Neural crest cell (in vitro differentiated cells): ENCODE measurements around the gene BGN. TPM values are rescaled to one million over a fixed set of nuclear protein-coding genes. Genes with fewer than 3 reads are reported as not detected.

Source experiments
- DNase-seq: peaks from one replicate; pipeline ENCODE4 v3.0.0; 2021; ENCODE audit warnings: low read depth, mixed read lengths, low spot score
- H3K27ac Mint-ChIP-seq: one replicate; pipeline ENCODE4 v1.8.0; 2021; ENCODE audit warnings: mild to moderate bottlenecking, mixed read lengths; ENCODE audit not compliant: unreplicated experiment
- H3K27me3 Mint-ChIP-seq: 2 replicates; pipeline ENCODE4 v1.8.0; 2021; ENCODE audit warnings: low read depth, mild to moderate bottlenecking, mixed read lengths
- H3K36me3 Mint-ChIP-seq: 2 replicates; pipeline ENCODE4 v1.8.0; 2021; ENCODE audit warnings: low read depth, mild to moderate bottlenecking, mixed read lengths
- H3K4me1 Mint-ChIP-seq: 2 replicates; pipeline ENCODE4 v1.8.0; 2021; ENCODE audit warnings: mixed read lengths
- H3K4me3 Mint-ChIP-seq: one replicate; pipeline ENCODE4 v1.8.0; 2021; ENCODE audit warnings: mild to moderate bottlenecking, mixed read lengths
- H3K9me3 Mint-ChIP-seq: 2 replicates; pipeline ENCODE4 v1.8.0; 2021; ENCODE audit warnings: mixed read lengths
- total RNA-seq: library from RNA; stranded (reverse); gene quantifications from 2 replicates; pipeline ENCODE4 v1.2.1, GENCODE V29; 2021
- TF ChIP-seq, protein P1 (sequence below): fragments of 200-600 bp; sonication (generic); conservative IDR thresholded peaks from 2 replicates; pipeline ENCODE4 v1.5.0; 2021; ENCODE audit warnings: antibody characterized with exemption, mild to moderate bottlenecking

BGN gene
- total RNA-seq, 1 donor from 2014 or later: 80.6 TPM

DNA sequence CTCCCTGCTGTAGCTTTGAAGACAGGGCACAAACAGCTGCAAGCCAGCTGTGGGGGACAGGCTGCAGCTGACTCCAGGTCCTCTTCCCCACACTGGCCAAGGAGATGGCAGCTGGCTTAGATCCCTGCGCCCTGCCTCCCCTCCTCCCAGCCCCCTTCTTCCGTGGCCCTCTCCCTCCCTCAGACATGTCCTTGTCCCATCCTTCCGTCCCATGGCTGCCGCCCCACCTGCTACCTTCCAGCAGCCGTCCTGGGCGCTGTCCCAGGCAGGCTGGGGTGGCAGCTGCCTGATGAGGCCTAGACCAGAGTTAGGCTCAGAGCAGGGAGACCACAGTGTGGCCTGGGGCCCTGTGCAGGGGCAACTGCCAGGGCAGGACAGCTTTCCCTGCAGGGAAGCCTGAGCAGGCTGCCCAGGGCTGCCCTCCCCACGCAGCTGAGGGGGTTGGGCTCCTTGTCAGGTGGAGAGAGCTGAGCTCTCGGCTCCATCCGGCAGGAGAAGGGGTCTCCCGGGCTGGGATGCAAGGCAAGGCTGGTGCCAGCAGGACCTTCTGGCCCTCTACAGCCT lies 3.3 kb upstream of the BGN start:
- Mint-ChIP-seq H3K4me1 (peaks cover 5% of the 10 kb centered on the region), H3K36me3 (no peaks in the 10 kb centered on the region), H3K4me3 (no peak overlapping the region), H3K27me3 (no peaks in the 10 kb centered on the region), H3K9me3 (no peaks in the 10 kb centered on the region), H3K27ac (no peak overlapping the region)
- TF ChIP-seq, protein P1, sequence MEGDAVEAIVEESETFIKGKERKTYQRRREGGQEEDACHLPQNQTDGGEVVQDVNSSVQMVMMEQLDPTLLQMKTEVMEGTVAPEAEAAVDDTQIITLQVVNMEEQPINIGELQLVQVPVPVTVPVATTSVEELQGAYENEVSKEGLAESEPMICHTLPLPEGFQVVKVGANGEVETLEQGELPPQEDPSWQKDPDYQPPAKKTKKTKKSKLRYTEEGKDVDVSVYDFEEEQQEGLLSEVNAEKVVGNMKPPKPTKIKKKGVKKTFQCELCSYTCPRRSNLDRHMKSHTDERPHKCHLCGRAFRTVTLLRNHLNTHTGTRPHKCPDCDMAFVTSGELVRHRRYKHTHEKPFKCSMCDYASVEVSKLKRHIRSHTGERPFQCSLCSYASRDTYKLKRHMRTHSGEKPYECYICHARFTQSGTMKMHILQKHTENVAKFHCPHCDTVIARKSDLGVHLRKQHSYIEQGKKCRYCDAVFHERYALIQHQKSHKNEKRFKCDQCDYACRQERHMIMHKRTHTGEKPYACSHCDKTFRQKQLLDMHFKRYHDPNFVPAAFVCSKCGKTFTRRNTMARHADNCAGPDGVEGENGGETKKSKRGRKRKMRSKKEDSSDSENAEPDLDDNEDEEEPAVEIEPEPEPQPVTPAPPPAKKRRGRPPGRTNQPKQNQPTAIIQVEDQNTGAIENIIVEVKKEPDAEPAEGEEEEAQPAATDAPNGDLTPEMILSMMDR: no peak
- DNase-seq: no peak

DNA sequence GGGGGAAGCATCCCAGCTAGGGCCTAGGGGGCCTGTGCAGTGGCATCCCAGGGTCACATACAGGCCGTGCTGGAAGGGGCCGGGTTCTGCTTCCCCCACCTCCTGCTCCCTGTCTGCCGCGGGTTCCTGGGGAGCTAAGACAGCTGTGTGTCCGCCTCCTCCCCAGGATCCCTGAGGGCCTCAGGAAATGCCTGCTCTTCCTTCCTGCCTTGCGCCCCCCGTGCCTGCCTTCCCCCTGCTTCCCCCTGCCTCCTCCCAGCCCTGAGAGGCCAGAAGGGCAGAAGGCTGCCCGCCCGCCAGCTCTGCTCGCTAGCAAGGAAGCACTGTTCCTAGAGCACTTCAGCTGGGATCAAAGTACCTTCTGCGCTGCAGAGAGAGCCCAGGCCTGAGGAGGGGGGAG lies 2.9 kb upstream of the BGN start:
- TF ChIP-seq, protein P1: no peak
- H3K9me3 Mint-ChIP-seq: no peaks in the 10 kb centered on the region
- H3K4me1 Mint-ChIP-seq: peaks cover 5% of the 10 kb centered on the region
- H3K36me3 Mint-ChIP-seq: no peaks in the 10 kb centered on the region
- H3K4me3 Mint-ChIP-seq: no peak overlapping the region
- no peaks in the 10 kb centered on the region for H3K27me3 Mint-ChIP-seq
- H3K27ac Mint-ChIP-seq: no peak overlapping the region
- no peak for DNase-seq

GRCh38 chrX:153492543-153492942 lies 2.2 kb upstream of the BGN start:
- no peaks in the 10 kb centered on the region for H3K27me3 Mint-ChIP-seq
- H3K36me3 Mint-ChIP-seq: no peaks in the 10 kb centered on the region
- H3K4me1 Mint-ChIP-seq: peaks cover 5% of the 10 kb centered on the region
- no peak overlapping the region for H3K27ac Mint-ChIP-seq
- H3K9me3 Mint-ChIP-seq: no peaks in the 10 kb centered on the region
- H3K4me3 Mint-ChIP-seq: no peak overlapping the region
- TF ChIP-seq, protein P1: no peak
- no peak for DNase-seq

DNA sequence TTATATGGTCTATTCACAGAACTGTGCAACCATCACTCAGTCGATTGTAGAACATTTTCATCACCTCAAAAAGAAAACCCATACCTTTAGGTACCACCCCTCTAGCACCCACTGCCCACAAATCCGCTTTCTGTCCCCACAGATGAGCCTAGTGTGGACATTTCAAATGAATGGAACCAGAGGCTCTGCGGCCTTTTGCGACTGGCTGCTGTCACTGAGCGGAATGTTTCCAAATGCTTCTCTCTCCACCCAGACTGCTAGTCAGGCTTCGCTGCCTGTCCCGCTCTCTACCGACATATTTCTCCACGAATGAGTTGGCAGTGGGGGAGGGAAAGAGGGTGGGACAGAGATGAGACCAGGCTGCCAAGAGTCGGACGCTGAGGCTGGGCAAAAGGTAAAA lies 1.7 kb upstream of the BGN start:
- peaks cover 5% of the 10 kb centered on the region for H3K4me1 Mint-ChIP-seq
- no peak overlapping the region for H3K27ac Mint-ChIP-seq
- H3K36me3 Mint-ChIP-seq: no peaks in the 10 kb centered on the region
- no peak for DNase-seq
- TF ChIP-seq, protein P1: no peak
- H3K9me3 Mint-ChIP-seq: no peaks in the 10 kb centered on the region
- H3K27me3 Mint-ChIP-seq: no peaks in the 10 kb centered on the region
- H3K4me3 Mint-ChIP-seq: no peak overlapping the region

DNA sequence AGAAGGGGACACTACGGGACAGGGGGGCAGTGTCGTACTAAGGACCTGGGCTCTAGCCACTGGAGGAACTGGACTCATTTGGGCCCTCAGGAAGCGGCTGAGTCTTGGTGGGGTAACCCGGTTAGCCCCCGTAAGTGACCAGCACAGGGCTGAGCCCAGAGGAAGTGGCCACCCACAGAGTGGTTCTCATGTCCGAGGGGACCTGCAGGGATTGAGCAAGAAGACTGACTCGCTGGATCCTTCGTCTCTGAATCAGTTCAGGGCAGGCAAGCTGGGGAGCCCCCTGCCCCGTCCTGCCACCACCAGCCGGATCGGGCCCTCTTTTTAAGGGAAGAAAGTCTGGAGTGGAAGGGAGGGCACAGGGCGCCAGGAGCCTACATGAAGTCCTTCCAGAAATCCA lies 719 bp upstream of the BGN start:
- TF ChIP-seq, protein P1: no peak
- Mint-ChIP-seq H3K27me3 (no peaks in the 10 kb centered on the region), H3K4me1 (peaks cover 5% of the 10 kb centered on the region), H3K27ac (no peak overlapping the region), H3K36me3 (no peaks in the 10 kb centered on the region), H3K4me3 (no peak overlapping the region), H3K9me3 (no peaks in the 10 kb centered on the region)
- no peak for DNase-seq
